Erythroblast (primary cell): Measurements from ENCODE around the gene ARRDC2.

Experiments
- GATA1 ChIP-seq: IDR thresholded peaks from 2 replicates; pipeline ENCODE4 v1.6.1; 2011; ENCODE audit warnings: low read depth, mild to moderate bottlenecking, control low read depth, low read length, moderate library complexity
- POLR2A ChIP-seq: IDR thresholded peaks from 2 replicates; pipeline ENCODE4 v1.6.1; 2011; ENCODE audit warnings: mild to moderate bottlenecking, low read length

DNA sequence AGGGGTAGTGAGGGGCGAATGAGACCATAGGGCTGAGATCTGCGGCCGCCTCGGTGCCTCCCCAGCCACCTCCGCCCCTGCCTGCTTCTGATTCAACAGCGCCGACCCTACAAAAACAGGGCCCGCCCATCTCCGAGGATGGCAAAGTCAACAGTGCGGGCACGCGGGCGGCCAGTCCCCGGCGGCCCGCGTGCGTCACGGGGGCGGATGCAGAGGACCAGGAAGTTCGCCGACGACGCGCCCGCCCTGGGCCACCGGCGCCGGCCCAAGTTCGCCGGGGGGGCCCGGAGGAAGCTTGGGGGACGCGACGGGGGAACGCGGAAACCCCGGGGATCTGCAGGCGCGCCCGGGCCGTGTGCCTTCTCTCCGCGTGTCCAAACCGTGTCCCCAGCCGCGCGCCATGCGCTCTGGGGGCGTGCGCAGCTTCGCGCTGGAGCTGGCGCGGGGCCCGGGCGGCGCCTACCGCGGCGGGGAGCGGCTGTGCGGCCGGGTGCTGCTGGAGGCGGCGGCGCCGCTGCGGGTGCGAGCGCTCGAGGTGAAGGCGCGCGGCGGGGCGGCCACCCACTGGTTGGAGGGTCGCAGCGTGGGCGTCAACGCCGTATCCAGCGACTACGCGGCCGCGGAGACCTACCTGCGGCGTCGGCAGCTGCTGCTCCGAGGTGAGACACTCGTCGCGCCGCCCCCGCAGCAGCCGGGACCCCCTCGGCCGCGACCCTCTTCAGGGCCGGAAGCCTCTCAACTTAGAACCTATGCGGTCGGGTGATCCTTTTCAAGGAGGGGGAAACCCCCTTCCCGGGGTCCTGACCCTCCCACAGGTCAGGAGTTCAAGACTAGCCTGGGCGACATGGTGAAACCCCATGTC lies 6.8 kb upstream of the ARRDC2 start:
- TF ChIP-seq POLR2A (peak; percentile 88), GATA1 (no peak)
